Astrocyte (in vitro differentiated cells and primary cell): Measurements from ENCODE around the gene RAD51. TPM values are rescaled to one million over a fixed set of nuclear protein-coding genes. Genes with fewer than 3 reads are reported as not detected.

ENCODE experiments used
- DNase-seq: peaks from one replicate; pipeline ENCODE4 v3.0.0-alpha.2; 2010; ENCODE audit warnings: low read depth
- FAIRE-seq: peaks from 2 replicates; lab custom pipeline; 2011; peaks lifted over from hg19 to GRCh38; lab: Jason Lieb, UNC
- H2AFZ ChIP-seq: 2 replicates; pipeline ENCODE4 v1.6.0; 2012; ENCODE audit warnings: low read depth, low read length, inconsistent platforms
- H3K27ac ChIP-seq: 2 replicates; pipeline ENCODE4 v1.5.1; 2011; ENCODE audit warnings: low read depth, low read length, inconsistent platforms
- H3K27me3 ChIP-seq: 2 replicates; pipeline ENCODE4 v1.6.0; 2011; ENCODE audit warnings: low read length, inconsistent platforms; ENCODE audit not compliant: insufficient read depth
- H3K36me3 ChIP-seq: 2 replicates; pipeline ENCODE4 v1.5.1; 2011; ENCODE audit warnings: low read length, inconsistent platforms; ENCODE audit not compliant: insufficient read depth
- H3K4me1 ChIP-seq: 2 replicates; pipeline ENCODE4 v1.5.1; 2011; ENCODE audit warnings: low read length, inconsistent platforms; ENCODE audit not compliant: insufficient read depth
- H3K4me2 ChIP-seq: 2 replicates; pipeline ENCODE4 v1.6.0; 2012; ENCODE audit warnings: low read length, inconsistent platforms
- H3K4me3 ChIP-seq: 2 replicates; pipeline ENCODE4 v1.5.1; 2011; ENCODE audit warnings: low read depth, mild to moderate bottlenecking, low read length, inconsistent platforms; ENCODE audit not compliant: insufficient read depth
- H3K79me2 ChIP-seq: 2 replicates; pipeline ENCODE4 v1.6.0; 2012; ENCODE audit warnings: mild to moderate bottlenecking, low read length, inconsistent platforms; ENCODE audit not compliant: insufficient read depth
- H3K9ac ChIP-seq: 2 replicates; pipeline ENCODE4 v1.6.0; 2012; ENCODE audit warnings: mild to moderate bottlenecking, low read length, inconsistent platforms
- H3K9me3 ChIP-seq: 2 replicates; pipeline ENCODE4 v1.5.1; 2012; ENCODE audit warnings: low read depth, mild to moderate bottlenecking, low read length, inconsistent platforms; ENCODE audit not compliant: insufficient read depth
- H4K20me1 ChIP-seq: 2 replicates; pipeline ENCODE4 v1.6.0; 2012; ENCODE audit warnings: low read length, inconsistent platforms; ENCODE audit not compliant: insufficient read depth
- H3K27ac Mint-ChIP-seq: one replicate; pipeline ENCODE4 v1.8.0; 2021; ENCODE audit warnings: mild to moderate bottlenecking, mixed read lengths; ENCODE audit not compliant: unreplicated experiment
- H3K27me3 Mint-ChIP-seq: one replicate; pipeline ENCODE4 v1.8.0; 2021; ENCODE audit warnings: low read depth, mixed read lengths; ENCODE audit not compliant: unreplicated experiment
- H3K36me3 Mint-ChIP-seq: one replicate; pipeline ENCODE4 v1.8.0; 2021; ENCODE audit warnings: low read depth, mixed read lengths; ENCODE audit not compliant: unreplicated experiment
- H3K4me1 Mint-ChIP-seq: one replicate; pipeline ENCODE4 v1.8.0; 2021; ENCODE audit warnings: low read depth, mixed read lengths; ENCODE audit not compliant: unreplicated experiment
- H3K4me3 Mint-ChIP-seq: one replicate; pipeline ENCODE4 v1.8.0; 2021; ENCODE audit warnings: mild to moderate bottlenecking, moderate library complexity, mixed read lengths; ENCODE audit not compliant: unreplicated experiment
- H3K9me3 Mint-ChIP-seq: one replicate; pipeline ENCODE4 v1.8.0; 2021; ENCODE audit warnings: mild to moderate bottlenecking, mixed read lengths; ENCODE audit not compliant: unreplicated experiment
- EZH2 ChIP-seq: IDR thresholded peaks from 2 replicates; pipeline ENCODE4 v1.6.1; 2012; ENCODE audit warnings: mild to moderate bottlenecking, low read length, inconsistent platforms; ENCODE audit not compliant: insufficient read depth
- total RNA-seq: library from RNA; stranded (reverse); gene quantifications from 2 replicates; pipeline ENCODE4 v1.2.1, GENCODE V29; 2021
- TF ChIP-seq, protein P1 (sequence below): IDR thresholded peaks from 2 replicates; pipeline ENCODE4 v1.5.1; 2011; ENCODE audit warnings: low read depth, mild to moderate bottlenecking, inconsistent platforms, low read length, moderate library complexity; ENCODE audit not compliant: insufficient read depth

Gene RAD51
- total RNA-seq, 1 donor from 2014 or later = 3.6 TPM

DNA sequence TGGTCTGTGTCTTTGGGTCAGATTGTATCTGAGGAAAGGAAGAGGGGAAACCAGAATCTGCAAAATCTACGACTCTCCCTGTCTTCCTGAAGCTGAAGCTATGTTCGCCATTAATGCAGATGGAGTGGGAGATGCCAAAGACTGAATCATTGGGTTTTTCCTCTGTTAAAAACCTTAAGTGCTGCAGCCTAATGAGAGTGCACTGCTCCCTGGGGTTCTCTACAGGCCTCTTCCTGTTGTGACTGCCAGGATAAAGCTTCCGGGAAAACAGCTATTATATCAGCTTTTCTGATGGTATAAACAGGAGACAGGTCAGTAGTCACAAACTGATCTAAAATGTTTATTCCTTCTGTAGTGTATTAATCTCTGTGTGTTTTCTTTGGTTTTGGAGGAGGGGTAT, 36.1 kb downstream of the RAD51 start:
- Histone ChIP-seq H3K4me1 (no peaks in the 10 kb centered on the region), H3K9me3 (no peaks in the 10 kb centered on the region), H2AFZ (no peak overlapping the region), H3K36me3 (peaks cover 23% of the 10 kb centered on the region), H3K27ac (no peak overlapping the region), H3K79me2 (no peaks in the 10 kb centered on the region), H3K9ac (no peak overlapping the region), H3K4me3 (no peak overlapping the region), H4K20me1 (no peaks in the 10 kb centered on the region), H3K4me2 (no peak overlapping the region), H3K27me3 (no peaks in the 10 kb centered on the region)
- no peak for FAIRE-seq
- Mint-ChIP-seq H3K27ac (no peak overlapping the region), H3K4me3 (peak overlapping the region; percentile 50), H3K36me3 (peaks cover 9% of the 10 kb centered on the region), H3K27me3 (no peaks in the 10 kb centered on the region), H3K9me3 (no peaks in the 10 kb centered on the region), H3K4me1 (peaks cover 3% of the 10 kb centered on the region)
- no peak for DNase-seq
- no peak for TF ChIP-seq EZH2
- TF ChIP-seq, protein P1, sequence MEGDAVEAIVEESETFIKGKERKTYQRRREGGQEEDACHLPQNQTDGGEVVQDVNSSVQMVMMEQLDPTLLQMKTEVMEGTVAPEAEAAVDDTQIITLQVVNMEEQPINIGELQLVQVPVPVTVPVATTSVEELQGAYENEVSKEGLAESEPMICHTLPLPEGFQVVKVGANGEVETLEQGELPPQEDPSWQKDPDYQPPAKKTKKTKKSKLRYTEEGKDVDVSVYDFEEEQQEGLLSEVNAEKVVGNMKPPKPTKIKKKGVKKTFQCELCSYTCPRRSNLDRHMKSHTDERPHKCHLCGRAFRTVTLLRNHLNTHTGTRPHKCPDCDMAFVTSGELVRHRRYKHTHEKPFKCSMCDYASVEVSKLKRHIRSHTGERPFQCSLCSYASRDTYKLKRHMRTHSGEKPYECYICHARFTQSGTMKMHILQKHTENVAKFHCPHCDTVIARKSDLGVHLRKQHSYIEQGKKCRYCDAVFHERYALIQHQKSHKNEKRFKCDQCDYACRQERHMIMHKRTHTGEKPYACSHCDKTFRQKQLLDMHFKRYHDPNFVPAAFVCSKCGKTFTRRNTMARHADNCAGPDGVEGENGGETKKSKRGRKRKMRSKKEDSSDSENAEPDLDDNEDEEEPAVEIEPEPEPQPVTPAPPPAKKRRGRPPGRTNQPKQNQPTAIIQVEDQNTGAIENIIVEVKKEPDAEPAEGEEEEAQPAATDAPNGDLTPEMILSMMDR = no peak

DNA sequence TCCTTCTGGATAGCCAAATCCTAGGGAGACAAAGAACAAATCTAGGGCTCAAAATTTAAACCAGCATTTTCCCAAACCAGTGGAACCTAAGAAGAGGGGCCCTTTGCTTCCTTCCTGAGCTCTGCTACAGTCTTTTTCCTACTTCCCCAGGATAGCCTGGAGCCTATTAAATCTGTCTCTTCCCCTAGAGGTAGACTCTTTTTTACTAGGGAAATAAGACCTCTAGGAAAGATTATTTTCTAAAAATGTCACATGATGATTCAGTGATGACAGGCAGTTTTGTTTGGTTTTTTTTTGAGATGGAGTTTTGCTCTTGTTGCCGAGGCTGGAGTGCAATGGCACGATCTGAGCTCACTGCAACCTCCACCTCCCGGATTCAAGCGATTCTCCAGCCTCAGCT, 41.6 kb downstream of the RAD51 start:
- no peaks in the 10 kb centered on the region for H3K79me2 ChIP-seq
- Mint-ChIP-seq H3K4me3 (no peak overlapping the region), H3K4me1 (peaks cover 4% of the 10 kb centered on the region), H3K36me3 (peaks cover 19% of the 10 kb centered on the region), H3K27me3 (no peaks in the 10 kb centered on the region), H3K27ac (no peak overlapping the region), H3K9me3 (no peaks in the 10 kb centered on the region)
- no peak for TF ChIP-seq EZH2
- TF ChIP-seq, protein P1 = no peak
- FAIRE-seq = no peak
- H3K27ac ChIP-seq = no peak overlapping the region
- no peak overlapping the region for H3K4me2 ChIP-seq
- H3K9ac ChIP-seq = no peak overlapping the region
- H3K36me3 ChIP-seq = peaks cover 44% of the 10 kb centered on the region
- no peak for DNase-seq
- H3K4me1 ChIP-seq = no peaks in the 10 kb centered on the region
- H4K20me1 ChIP-seq = no peaks in the 10 kb centered on the region
- H3K4me3 ChIP-seq = no peak overlapping the region
- H2AFZ ChIP-seq = no peak overlapping the region
- H3K27me3 ChIP-seq = no peaks in the 10 kb centered on the region
- H3K9me3 ChIP-seq = no peaks in the 10 kb centered on the region

DNA sequence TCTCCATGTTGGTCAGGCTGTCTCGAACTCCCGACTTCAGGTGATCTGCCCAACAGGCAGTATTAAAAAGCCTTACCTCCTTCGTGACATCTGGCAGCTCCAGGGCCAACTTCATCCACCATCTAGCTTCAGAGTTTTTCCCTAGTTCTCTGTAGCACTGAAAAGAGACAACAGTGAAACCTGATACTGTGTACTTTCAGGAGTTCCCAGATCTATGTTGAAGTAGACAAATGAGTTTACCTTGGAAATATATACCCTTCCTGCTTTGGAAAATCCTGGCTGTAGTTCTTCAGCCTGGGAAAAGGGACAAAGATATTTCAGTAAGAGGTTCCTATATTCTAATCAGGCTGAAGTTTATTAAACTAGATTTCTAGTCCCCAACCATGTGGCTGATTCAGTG, 42.1 kb downstream of the RAD51 start:
- H3K4me1 ChIP-seq = no peaks in the 10 kb centered on the region
- TF ChIP-seq, protein P1 = no peak
- TF ChIP-seq EZH2 = no peak
- no peak overlapping the region for H3K27ac ChIP-seq
- no peaks in the 10 kb centered on the region for H4K20me1 ChIP-seq
- no peak overlapping the region for H3K4me2 ChIP-seq
- Mint-ChIP-seq H3K27me3 (no peaks in the 10 kb centered on the region), H3K4me1 (peaks cover 4% of the 10 kb centered on the region), H3K36me3 (peaks cover 16% of the 10 kb centered on the region), H3K4me3 (no peak overlapping the region), H3K9me3 (no peaks in the 10 kb centered on the region), H3K27ac (no peak overlapping the region)
- H3K27me3 ChIP-seq = no peaks in the 10 kb centered on the region
- no peak overlapping the region for H3K4me3 ChIP-seq
- H3K9me3 ChIP-seq = no peaks in the 10 kb centered on the region
- H3K36me3 ChIP-seq = peaks cover 42% of the 10 kb centered on the region
- no peak for DNase-seq
- H3K79me2 ChIP-seq = no peaks in the 10 kb centered on the region
- no peak overlapping the region for H2AFZ ChIP-seq
- no peak overlapping the region for H3K9ac ChIP-seq
- no peak for FAIRE-seq
